ENCODE data around the gene HOXC6. TPM values are rescaled to one million over a fixed set of nuclear protein-coding genes. Genes with fewer than 3 reads are reported as not detected.

HOXC6 gene
- total and polyA plus RNA-seq, 2 of the 13 experiments (the other 11 are each of a cell fraction or from before 2014, with no cell fraction given) = not detected

GRCh38 chr12:53994264-53995001 is 33.8 kb upstream of the HOXC6 start (continued):
- TF ChIP-seq ZNF597 (CRISPR knock-in tag; IDR thresholded peaks at IDR 0.05) = no peak
- 0 out of 2 replicates have a peak, but pooled peaks have one; percentile 25 for TF ChIP-seq ZNF768 (CRISPR knock-in tag; IDR thresholded peaks at IDR 0.05)
- TF ChIP-seq FOSL2 (CRISPR knock-in tag; IDR thresholded peaks at IDR 0.05) = no peak
- TF ChIP-seq HNF4A (CRISPR knock-in tag; IDR thresholded peaks at IDR 0.05) = peak; percentile 91
- TF ChIP-seq, protein P1, sequence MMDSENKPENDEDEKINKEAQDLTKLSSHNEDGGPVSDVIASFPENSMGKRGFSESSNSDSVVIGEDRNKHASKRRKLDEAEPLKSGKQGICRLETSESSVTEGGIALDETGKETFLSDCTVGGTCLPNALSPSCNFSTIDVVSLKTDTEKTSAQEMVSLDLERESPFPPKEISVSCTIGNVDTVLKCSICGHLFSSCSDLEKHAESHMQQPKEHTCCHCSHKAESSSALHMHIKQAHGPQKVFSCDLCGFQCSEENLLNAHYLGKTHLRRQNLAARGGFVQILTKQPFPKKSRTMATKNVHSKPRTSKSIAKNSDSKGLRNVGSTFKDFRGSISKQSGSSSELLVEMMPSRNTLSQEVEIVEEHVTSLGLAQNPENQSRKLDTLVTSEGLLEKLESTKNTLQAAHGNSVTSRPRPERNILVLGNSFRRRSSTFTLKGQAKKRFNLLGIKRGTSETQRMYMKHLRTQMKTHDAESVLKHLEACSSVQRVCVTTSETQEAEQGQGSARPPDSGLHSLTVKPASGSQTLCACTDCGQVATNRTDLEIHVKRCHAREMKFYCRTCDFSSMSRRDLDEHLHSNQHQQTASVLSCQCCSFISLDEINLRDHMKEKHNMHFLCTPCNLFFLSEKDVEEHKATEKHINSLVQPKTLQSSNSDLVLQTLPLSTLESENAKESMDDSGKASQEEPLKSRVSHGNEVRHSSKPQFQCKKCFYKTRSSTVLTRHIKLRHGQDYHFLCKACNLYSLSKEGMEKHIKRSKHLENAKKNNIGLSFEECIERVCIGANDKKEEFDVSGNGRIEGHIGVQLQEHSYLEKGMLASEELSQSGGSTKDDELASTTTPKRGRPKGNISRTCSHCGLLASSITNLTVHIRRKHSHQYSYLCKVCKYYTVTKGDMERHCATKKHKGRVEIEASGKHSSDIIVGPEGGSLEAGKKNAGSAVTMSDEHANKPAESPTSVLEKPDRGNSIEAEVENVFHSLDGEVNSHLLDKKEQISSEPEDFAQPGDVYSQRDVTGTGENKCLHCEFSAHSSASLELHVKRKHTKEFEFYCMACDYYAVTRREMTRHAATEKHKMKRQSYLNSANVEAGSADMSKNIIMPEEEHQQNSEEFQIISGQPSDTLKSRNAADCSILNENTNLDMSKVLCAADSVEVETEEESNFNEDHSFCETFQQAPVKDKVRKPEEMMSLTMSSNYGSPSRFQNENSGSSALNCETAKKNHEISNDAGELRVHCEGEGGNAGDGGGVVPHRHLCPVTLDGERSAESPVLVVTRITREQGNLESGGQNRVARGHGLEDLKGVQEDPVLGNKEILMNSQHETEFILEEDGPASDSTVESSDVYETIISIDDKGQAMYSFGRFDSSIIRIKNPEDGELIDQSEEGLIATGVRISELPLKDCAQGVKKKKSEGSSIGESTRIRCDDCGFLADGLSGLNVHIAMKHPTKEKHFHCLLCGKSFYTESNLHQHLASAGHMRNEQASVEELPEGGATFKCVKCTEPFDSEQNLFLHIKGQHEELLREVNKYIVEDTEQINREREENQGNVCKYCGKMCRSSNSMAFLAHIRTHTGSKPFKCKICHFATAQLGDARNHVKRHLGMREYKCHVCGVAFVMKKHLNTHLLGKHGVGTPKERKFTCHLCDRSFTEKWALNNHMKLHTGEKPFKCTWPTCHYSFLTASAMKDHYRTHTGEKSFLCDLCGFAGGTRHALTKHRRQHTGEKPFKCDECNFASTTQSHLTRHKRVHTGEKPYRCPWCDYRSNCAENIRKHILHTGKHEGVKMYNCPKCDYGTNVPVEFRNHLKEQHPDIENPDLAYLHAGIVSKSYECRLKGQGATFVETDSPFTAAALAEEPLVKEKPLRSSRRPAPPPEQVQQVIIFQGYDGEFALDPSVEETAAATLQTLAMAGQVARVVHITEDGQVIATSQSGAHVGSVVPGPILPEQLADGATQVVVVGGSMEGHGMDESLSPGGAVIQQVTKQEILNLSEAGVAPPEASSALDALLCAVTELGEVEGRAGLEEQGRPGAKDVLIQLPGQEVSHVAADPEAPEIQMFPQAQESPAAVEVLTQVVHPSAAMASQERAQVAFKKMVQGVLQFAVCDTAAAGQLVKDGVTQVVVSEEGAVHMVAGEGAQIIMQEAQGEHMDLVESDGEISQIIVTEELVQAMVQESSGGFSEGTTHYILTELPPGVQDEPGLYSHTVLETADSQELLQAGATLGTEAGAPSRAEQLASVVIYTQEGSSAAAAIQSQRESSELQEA (CRISPR knock-in tag; IDR thresholded peaks at IDR 0.05; ENCODE audit: not compliant biosample characterization) = peak; percentile 66
- TF ChIP-seq SAP130 (CRISPR knock-in tag; IDR thresholded peaks at IDR 0.05; ENCODE audit: low read depth) = peak; percentile 32; the same call in 1 of the 2 replicates
- TF ChIP-seq, protein P2, sequence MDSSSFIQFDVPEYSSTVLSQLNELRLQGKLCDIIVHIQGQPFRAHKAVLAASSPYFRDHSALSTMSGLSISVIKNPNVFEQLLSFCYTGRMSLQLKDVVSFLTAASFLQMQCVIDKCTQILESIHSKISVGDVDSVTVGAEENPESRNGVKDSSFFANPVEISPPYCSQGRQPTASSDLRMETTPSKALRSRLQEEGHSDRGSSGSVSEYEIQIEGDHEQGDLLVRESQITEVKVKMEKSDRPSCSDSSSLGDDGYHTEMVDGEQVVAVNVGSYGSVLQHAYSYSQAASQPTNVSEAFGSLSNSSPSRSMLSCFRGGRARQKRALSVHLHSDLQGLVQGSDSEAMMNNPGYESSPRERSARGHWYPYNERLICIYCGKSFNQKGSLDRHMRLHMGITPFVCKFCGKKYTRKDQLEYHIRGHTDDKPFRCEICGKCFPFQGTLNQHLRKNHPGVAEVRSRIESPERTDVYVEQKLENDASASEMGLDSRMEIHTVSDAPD (CRISPR knock-in tag; IDR thresholded peaks at IDR 0.05) = no peak
- TF ChIP-seq ZNF878 (CRISPR knock-in tag; IDR thresholded peaks at IDR 0.05) = 0 out of 2 replicates have a peak, but pooled peaks have one; percentile 40
- no peak for TF ChIP-seq GMEB1 (CRISPR knock-in tag; IDR thresholded peaks at IDR 0.05; ENCODE audit: borderline replicate concordance)
- TF ChIP-seq ZSCAN21 (CRISPR knock-in tag; IDR thresholded peaks at IDR 0.05; ENCODE audit: borderline replicate concordance) = no peak
- no peak for TF ChIP-seq DRAP1 (CRISPR knock-in tag; IDR thresholded peaks at IDR 0.05)
- no peak for TF ChIP-seq ZNF264 (CRISPR knock-in tag; IDR thresholded peaks at IDR 0.05)
- TF ChIP-seq EEA1 (CRISPR knock-in tag; IDR thresholded peaks at IDR 0.05; ENCODE audit: borderline replicate concordance) = no peak
- no peak for TF ChIP-seq ZFP1 (CRISPR knock-in tag; IDR thresholded peaks at IDR 0.05)
- TF ChIP-seq KDM5B (CRISPR knock-in tag; IDR thresholded peaks at IDR 0.05; ENCODE audit: borderline replicate concordance) = peak; percentile 52; the same call in 1 of the 2 replicates
- no peak for TF ChIP-seq ZNF234 (CRISPR knock-in tag; conservative IDR thresholded peaks at IDR 0.05)

Measured in HepG2 (cell line).